HepG2 (cell line): ENCODE measurements around the gene DALRD3. TPM values are rescaled to one million over a fixed set of nuclear protein-coding genes. Genes with fewer than 3 reads are reported as not detected.

Source experiments
- AGO1 ChIP-seq: fragments of 200-400 bp; formaldehyde crosslinking; IDR thresholded peaks from 2 replicates; pipeline ENCODE4 v1.6.1; 2017; ENCODE audit warnings: mild to moderate bottlenecking, low read depth, low read length, moderate library complexity; ENCODE audit not compliant: poor library complexity, severe bottlenecking
- CREB1 ChIP-seq, 2 experiments: fragments of 450-650 bp in 1 of 2; IDR thresholded peaks; 2 replicates each; pipeline ENCODE4 v1.6.1; 2016 to 2017; ENCODE audit warnings: control low read depth in 1 of 2, mild to moderate bottlenecking in 1 of 2, missing compliant biosample characterization in 1 of 2, missing genetic modification characterization in 1 of 2
- GMEB1 ChIP-seq: sonication (generic); formaldehyde crosslinking; IDR thresholded peaks from 2 replicates; pipeline ENCODE4 v1.5.1; 2020; ENCODE audit warnings: missing genetic modification reagents, mild to moderate bottlenecking, borderline replicate concordance
- KLF9 ChIP-seq: IDR thresholded peaks from 2 replicates; pipeline ENCODE4 v1.6.1; 2016; ENCODE audit warnings: low read depth
- MAFG ChIP-seq: sonication (generic); formaldehyde crosslinking; IDR thresholded peaks from 2 replicates; pipeline ENCODE4 v1.5.1; 2020; ENCODE audit warnings: mild to moderate bottlenecking, missing genetic modification reagents
- MED1 ChIP-seq: sonication (generic); formaldehyde crosslinking; IDR thresholded peaks from 2 replicates; pipeline ENCODE4 v1.4.0; 2020; ENCODE audit warnings: missing genetic modification reagents
- NFYB ChIP-seq: sonication (generic); formaldehyde crosslinking; IDR thresholded peaks from 2 replicates; pipeline ENCODE4 v1.4.0; 2020; ENCODE audit warnings: missing genetic modification reagents
- PHF20 ChIP-seq: sonication (generic); formaldehyde crosslinking; IDR thresholded peaks from 2 replicates; pipeline ENCODE4 v1.5.0; 2020; ENCODE audit warnings: mild to moderate bottlenecking, missing genetic modification reagents
- TEAD3 ChIP-seq: optimal IDR thresholded peaks from 2 replicates; pipeline ENCODE3; 2016; ENCODE audit warnings: borderline replicate concordance
- ZBTB37 ChIP-seq: sonication (generic); formaldehyde crosslinking; IDR thresholded peaks from 2 replicates; pipeline ENCODE4 v1.4.0; 2020; ENCODE audit warnings: mild to moderate bottlenecking, missing genetic modification reagents
- ZBTB7A ChIP-seq: sonication (generic); formaldehyde crosslinking; IDR thresholded peaks from 2 replicates; pipeline ENCODE4 v1.8.0; 2022; ENCODE audit warnings: mild to moderate bottlenecking, missing genetic modification reagents
- ZFP36L2 ChIP-seq: sonication (generic); formaldehyde crosslinking; IDR thresholded peaks from 2 replicates; pipeline ENCODE4 v1.4.0; 2020; ENCODE audit warnings: missing genetic modification reagents
- ZNF101 ChIP-seq: sonication (generic); formaldehyde crosslinking; IDR thresholded peaks from 2 replicates; pipeline ENCODE4 v1.4.0; 2020; ENCODE audit warnings: mild to moderate bottlenecking, low read depth, missing genetic modification reagents, borderline replicate concordance
- ZNF180 ChIP-seq: sonication (generic); formaldehyde crosslinking; IDR thresholded peaks from 2 replicates; pipeline ENCODE4 v1.4.0; 2020; ENCODE audit warnings: low read depth, missing genetic modification reagents, borderline replicate concordance
- ZNF256 ChIP-seq: sonication (generic); formaldehyde crosslinking; conservative IDR thresholded peaks from 2 replicates; pipeline ENCODE4 v1.4.0; 2020; ENCODE audit warnings: missing genetic modification reagents
- ZNF276 ChIP-seq: sonication (generic); formaldehyde crosslinking; IDR thresholded peaks from 2 replicates; pipeline ENCODE4 v1.4.0; 2020; ENCODE audit warnings: mild to moderate bottlenecking, low read depth, missing genetic modification reagents
- ZNF44 ChIP-seq: sonication (generic); formaldehyde crosslinking; IDR thresholded peaks from 2 replicates; pipeline ENCODE4 v1.5.1; 2020; ENCODE audit warnings: mild to moderate bottlenecking, missing genetic modification reagents
- ZNF552 ChIP-seq: sonication (generic); formaldehyde crosslinking; IDR thresholded peaks from 2 replicates; pipeline ENCODE4 v1.9.0; 2022; ENCODE audit warnings: missing genetic modification reagents, mild to moderate bottlenecking, borderline replicate concordance
- ZNF567 ChIP-seq: sonication (generic); formaldehyde crosslinking; IDR thresholded peaks from 2 replicates; pipeline ENCODE4 v1.8.1; 2023; ENCODE audit warnings: mild to moderate bottlenecking, missing genetic modification reagents, borderline replicate concordance
- ZNF614 ChIP-seq: IDR thresholded peaks from 2 replicates; pipeline ENCODE4 v1.6.1; 2018; ENCODE audit warnings: missing biosample characterization, missing genetic modification reagents, inconsistent platforms, borderline replicate concordance
- ZNF737 ChIP-seq: sonication (generic); formaldehyde crosslinking; IDR thresholded peaks from 2 replicates; pipeline ENCODE4 v1.5.0; 2020; ENCODE audit warnings: missing genetic modification reagents, mild to moderate bottlenecking, borderline replicate concordance
- ZSCAN12 ChIP-seq: sonication (generic); formaldehyde crosslinking; IDR thresholded peaks from 2 replicates; pipeline ENCODE4 v1.9.0; 2021; ENCODE audit warnings: mild to moderate bottlenecking, missing genetic modification reagents
- polyA plus RNA-seq, 8 experiments: library from polyadenylated mRNA; depleted of rRNA in 3 of 8; stranded (reverse) in 7 of 8; unstranded in 1 of 8; fragments of >200 nt; fragmentation: Illumina TruSeq in 4 of 8; extraction: Trizol in 4 of 8; gene quantifications; 2 replicates each; pipeline versions ENCODE4 v1.2.1 to v1.2.3, GENCODE V29; 2011 to 2016; ENCODE audit warnings: low read depth in 4 of 8, missing spikeins in 1 of 8, mixed read lengths in 1 of 8; ENCODE audit not compliant: insufficient read depth in 1 of 8
- total RNA-seq, 5 experiments: library from RNA; depleted of rRNA; stranded (reverse); fragments of >200 nt; fragmentation: Illumina TruSeq; extraction: Trizol; gene quantifications; 2 replicates each; pipeline ENCODE4 v1.2.3, GENCODE V29; 2016; ENCODE audit warnings: low read depth in 1 of 5
- TF ChIP-seq, protein P1 (sequence below): sonication (generic); formaldehyde crosslinking; conservative IDR thresholded peaks from 2 replicates; pipeline ENCODE4 v1.8.0; 2022; ENCODE audit warnings: missing genetic modification reagents

Gene DALRD3
- total and polyA plus RNA-seq, 2 of the 13 experiments (the other 11 are each of a cell fraction or from before 2014, with no cell fraction given) = 19.9 to 36.5 TPM

DNA sequence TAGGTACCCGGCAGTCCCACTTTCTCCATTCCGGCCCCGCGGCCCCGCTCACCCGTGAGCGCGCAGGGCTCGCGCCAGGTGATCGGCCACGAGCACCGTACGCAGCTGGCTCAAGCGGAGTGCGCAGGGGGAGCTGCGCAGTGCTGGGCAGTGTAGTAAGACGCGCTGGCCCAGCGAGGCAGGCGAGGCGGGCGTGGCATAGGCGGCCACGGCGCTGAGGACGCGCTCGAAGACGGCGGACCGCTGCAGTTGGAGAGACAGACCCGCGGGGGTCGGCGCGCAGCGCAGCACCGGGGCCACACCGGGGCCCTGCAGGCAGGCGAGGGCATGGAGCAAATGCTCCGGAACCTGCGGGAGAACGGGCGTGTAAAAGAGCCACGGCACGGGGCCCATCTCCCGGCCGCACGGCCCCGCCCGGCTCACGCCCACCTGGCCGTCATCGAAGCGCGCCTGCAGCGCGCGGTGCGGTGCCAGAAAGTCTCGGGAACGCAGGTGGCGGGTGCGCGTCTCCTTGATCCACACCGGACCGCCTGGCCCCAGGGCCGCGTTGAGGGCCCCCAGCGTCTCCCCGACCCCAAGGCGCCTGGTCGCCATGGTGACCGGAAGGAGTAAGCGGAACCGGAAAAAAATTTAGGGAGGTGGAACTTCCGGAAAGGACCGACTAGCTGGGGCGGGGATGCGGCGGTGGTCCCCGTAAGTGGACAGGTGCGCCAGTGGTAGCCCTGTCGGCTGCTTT lies at the start of gene DALRD3 (continued):
- TF ChIP-seq, protein P1, sequence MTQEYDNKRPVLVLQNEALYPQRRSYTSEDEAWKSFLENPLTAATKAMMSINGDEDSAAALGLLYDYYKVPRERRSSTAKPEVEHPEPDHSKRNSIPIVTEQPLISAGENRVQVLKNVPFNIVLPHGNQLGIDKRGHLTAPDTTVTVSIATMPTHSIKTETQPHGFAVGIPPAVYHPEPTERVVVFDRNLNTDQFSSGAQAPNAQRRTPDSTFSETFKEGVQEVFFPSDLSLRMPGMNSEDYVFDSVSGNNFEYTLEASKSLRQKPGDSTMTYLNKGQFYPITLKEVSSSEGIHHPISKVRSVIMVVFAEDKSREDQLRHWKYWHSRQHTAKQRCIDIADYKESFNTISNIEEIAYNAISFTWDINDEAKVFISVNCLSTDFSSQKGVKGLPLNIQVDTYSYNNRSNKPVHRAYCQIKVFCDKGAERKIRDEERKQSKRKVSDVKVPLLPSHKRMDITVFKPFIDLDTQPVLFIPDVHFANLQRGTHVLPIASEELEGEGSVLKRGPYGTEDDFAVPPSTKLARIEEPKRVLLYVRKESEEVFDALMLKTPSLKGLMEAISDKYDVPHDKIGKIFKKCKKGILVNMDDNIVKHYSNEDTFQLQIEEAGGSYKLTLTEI (CRISPR knock-in tag) = no peak
- TF ChIP-seq ZNF276 (CRISPR knock-in tag) (peak; percentile 78; the same call in 1 of the 2 replicates), ZSCAN12 (no peak; the same call in 1 of the 2 replicates), MAFG (CRISPR knock-in tag) (no peak), ZNF101 (0 out of 2 replicates have a peak, but pooled peaks have one; percentile 58), ZNF614 (CRISPR knock-in tag) (no peak), ZNF567 (CRISPR knock-in tag) (no peak), ZBTB37 (CRISPR knock-in tag) (no peak), KLF9 (CRISPR knock-in tag) (no peak), ZFP36L2 (CRISPR knock-in tag) (no peak), ZNF256 (CRISPR knock-in tag) (0 out of 2 replicates have a peak, but pooled peaks have one; percentile 38), ZNF737 (CRISPR knock-in tag) (no peak), ZNF180 (no peak), ZNF44 (CRISPR knock-in tag) (no peak), ZNF552 (CRISPR knock-in tag) (0 out of 2 replicates have a peak, but pooled peaks have one; percentile 29), MED1 (CRISPR knock-in tag) (0 out of 2 replicates have a peak, but pooled peaks have one; percentile 20), PHF20 (CRISPR knock-in tag) (peak; percentile 79), AGO1 (peak; percentile 98), NFYB (CRISPR knock-in tag) (no peak; the same call in 1 of the 2 replicates), ZBTB7A (no peak), CREB1 (IDR thresholded peaks at IDR 0.05) (peak; percentile 79), CREB1 (CRISPR knock-in tag; IDR thresholded peaks at IDR 0.05) (no peak), TEAD3 (no peak), GMEB1 (CRISPR knock-in tag) (peak; percentile 72; the same call in 1 of the 2 replicates)
